Measurements from ENCODE around the gene WNT9A.

The WNT9A gene

GRCh38 chr1:227954163-227954850 is 6.6 kb upstream of the WNT9A start:
- no peak for DNase-seq

GRCh38 chr1:227953022-227953412 is 5.3 kb upstream of the WNT9A start:
- DNase-seq = no peak

- DNase-seq = no peak
These were observed 4.8 kb upstream of the WNT9A start for GRCh38 chr1:227952374-227953021.

DNA sequence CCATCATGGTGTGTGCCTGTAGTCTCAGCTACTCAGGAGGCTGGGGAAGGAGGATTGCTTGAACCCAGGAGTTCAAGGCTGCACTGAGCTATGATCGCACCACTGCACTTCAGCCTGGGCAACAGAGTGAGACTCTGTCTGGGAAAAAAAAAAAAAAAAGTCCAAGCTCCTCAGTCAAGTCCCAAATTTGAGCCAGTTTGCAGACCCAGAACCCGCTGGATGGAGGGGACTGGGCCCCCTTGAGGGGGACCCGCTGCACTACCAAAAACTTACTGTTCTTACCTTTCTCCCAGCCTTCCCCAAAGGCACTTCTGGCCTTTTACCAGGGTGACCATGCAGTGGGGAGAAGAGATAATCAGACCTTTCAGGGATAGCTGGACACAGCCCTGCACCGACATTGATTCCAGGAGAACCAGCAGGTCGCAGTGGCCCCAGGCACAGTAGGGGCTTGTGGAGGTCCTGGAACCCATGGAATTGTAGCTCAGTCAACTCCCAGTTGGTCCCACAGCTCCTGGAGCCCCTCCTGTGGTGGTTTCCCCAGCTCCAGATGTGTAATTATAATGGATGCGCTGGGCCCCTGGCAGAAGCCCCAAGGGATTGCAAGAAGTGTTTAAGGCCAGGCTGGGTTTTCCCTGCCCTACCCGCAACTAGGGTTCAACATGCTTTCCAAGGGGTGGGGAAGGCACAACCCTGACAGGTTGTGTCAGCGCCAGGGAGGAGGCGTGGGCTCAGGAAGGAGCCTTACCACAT is 4.1 kb upstream of the WNT9A start:
- no peak for DNase-seq

DNA sequence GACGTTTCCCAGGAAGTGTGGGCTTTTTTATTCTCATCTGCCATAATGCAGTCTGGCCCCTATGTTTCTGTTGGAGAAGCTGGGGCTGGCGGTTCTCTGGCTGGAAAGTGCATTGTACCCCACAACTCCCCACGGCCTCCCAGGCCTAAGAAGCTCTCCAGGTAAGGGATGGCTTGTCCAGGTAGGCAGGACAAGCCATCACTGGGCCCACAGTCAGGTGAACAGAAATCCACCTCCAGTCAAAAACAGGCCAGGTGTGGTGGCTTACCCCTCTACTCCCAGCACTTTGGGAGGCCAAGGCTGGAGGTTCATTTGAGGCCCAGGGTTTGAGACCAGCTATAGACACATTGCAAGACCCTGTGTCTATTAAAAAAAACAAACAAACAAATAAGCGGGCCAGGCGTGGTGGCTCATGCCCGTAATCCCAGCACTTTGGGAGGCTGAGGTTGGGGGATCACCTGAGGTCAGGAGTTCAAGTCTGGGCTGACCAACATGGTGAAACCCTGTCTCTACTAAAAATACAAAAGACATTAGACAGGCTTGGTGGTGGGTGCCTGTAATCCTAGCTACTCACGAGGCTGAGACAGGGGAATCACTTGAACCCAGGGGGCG is 3.1 kb upstream of the WNT9A start:
- no peak for DNase-seq

DNA sequence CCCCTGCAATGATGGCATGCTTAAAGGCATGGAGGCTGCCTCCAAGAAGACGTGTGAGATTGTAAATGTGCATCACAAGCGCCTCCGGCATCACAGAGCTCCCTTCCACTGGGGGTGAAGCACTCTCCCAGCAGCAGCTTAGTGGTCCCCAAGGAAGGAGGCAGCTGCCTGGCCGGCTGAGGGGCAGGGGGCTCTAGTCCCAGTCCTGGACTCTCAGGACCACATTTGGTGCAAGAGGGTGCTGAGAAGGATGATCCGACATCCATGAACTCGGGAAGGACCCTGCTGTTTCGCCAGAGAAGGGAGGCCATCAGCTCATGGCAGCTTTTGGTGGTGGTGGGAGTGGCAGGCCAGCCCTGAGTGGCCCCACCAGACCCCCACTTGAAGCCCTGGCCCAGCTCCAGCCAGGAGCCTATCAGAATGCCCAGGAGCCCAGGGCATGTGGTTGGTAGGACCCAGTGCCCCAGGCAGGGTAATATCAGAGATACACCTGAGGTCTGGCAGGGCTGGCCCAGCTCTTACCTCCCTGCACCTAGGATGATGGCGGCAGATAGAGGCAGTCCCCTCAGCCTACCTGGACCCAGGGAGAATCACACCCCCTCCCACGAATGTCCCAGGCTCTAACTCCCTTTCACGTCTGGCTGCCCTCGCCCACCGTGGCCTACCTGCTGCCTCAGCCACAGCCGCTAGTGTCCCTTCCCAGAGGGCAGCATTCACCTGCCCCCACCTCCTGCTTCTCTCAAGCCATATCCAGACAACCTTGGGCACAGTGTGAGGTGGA is 2.4 kb upstream of the WNT9A start:
- DNase-seq = no peak

DNA sequence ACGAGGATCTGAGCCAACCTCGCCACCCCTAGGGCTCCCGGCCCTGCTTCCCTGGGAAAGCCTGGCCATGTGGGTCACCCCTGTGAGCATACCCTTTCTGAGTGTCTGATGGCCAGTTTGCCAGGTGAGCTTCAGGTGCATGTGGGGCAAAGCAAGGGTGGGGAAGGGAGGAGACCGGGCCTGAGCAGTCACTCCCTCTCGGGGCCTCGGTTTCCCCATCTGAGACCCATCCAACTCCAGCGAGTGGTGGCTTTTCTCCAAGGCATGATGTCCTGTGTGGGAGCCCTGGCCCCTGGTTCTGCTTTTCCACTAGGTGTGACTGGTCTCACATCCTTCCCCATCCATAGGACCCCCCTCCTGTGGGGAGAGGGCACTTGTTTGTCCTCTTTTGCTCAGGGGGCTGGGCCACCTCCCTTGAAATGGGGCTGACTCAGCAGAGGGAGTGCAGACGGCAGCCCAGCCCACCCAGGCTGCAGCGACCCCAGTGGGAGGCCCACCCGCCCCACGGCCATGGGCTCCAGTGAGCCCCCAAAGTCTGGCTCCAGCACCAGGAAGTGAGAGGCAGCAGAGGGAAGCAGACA is 1.7 kb upstream of the WNT9A start:
- DNase-seq = no peak

- DNase-seq = peak; percentile 11
These were observed 945 bp upstream of the WNT9A start for GRCh38 chr1:227948493-227949260.

DNA sequence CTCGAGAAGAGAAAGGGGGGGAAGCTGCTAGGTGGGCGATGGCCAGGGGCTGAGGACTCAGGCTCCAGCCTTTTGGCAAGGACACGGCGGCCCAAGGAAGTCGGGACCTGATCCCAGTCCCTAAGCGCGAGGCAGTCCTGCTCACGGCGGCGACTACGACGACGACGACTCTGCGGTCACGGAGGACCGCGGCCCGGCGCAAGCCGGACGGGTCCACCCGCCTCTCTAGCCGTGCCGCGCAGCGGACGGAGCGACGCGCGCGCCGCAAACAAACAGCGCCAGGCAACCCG is 401 bp downstream of the WNT9A start:
- DNase-seq = no peak

- DNase-seq = peak; percentile 77
These were observed 927 bp downstream of the WNT9A start for GRCh38 chr1:227946624-227947385.

DNA sequence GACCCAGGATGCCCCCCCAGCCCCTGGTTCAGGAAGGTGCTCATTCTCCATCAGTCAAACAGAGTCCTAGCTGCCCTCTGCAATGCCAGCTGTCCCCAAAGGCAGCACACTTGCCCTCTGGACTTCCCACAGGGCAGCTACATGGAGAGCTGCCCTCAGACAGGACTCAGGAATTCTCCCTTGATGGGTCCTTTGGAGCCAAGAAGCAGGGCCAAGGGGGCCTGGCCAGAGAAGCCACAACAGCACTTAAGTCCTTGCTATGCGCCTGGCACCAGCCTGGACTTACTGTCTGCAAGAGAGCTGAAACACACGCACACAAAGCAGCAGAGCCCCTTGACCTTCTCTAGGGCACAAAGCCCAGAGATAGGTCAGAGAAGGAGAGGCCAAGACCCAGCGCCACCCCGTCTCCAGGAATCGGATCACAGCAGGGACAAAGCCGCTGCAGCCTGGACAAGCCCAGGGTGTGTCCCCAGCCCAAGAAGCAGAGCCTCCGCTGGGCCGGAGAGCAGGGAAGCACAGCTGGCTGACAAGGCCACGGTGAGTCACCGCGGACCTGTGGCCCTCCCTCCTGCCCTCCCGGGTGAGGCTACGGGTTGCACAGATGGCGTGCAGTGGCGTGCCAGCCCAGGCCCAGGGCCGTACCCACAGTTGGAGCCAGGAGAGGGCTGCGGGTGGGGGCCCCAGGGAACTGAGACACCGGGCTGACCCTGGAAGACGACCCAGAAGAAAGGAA is 1.7 kb downstream of the WNT9A start:
- peak; percentile 77 for DNase-seq

- peak; percentile 64 for DNase-seq
These were observed 2.5 kb downstream of the WNT9A start for GRCh38 chr1:227944931-227945890.

DNA sequence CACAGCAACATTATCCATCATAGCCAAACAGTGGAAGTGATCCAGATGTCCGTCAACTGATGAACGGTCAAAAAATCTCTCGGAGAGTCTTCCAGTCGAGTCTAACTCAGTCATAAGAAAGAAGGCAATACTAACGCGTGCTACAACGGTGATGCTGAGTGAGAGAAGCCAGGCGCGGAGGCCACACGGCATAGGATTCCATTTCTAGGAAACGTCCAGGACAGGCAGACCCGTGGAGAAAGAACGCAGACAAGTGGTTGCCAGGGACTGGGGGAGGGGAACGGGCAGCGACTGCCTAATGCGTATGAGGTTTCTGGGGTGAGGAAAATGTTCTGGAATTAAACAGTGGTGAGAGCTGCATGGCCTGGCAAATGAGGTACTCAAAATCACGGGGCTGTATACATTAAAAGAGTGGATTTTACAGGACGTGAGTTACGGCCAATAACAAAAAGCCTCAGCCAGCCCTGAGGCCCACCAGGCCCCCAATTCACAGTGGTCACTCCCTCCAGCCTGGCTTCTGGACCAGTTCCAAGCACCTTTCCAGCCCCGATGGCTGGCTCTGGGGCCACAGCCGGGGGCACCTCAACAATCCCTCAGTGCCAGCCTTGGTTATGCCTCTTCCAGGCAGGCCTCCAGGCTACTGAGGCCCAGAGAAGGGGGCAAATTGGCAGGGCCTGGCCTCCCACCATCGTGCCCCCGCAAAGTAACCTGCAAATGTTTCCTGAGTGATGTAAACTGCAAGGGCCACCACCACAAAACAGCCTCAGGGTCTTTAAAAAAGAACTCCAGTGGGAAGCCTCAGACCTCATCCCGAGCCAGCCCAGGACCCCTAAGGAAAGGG is 3.4 kb downstream of the WNT9A start:
- no peak for DNase-seq

- DNase-seq = no peak
These were observed 4.2 kb downstream of the WNT9A start for GRCh38 chr1:227943381-227944089.

- DNase-seq = no peak
These were observed 4.9 kb downstream of the WNT9A start for GRCh38 chr1:227942716-227943261.

DNA sequence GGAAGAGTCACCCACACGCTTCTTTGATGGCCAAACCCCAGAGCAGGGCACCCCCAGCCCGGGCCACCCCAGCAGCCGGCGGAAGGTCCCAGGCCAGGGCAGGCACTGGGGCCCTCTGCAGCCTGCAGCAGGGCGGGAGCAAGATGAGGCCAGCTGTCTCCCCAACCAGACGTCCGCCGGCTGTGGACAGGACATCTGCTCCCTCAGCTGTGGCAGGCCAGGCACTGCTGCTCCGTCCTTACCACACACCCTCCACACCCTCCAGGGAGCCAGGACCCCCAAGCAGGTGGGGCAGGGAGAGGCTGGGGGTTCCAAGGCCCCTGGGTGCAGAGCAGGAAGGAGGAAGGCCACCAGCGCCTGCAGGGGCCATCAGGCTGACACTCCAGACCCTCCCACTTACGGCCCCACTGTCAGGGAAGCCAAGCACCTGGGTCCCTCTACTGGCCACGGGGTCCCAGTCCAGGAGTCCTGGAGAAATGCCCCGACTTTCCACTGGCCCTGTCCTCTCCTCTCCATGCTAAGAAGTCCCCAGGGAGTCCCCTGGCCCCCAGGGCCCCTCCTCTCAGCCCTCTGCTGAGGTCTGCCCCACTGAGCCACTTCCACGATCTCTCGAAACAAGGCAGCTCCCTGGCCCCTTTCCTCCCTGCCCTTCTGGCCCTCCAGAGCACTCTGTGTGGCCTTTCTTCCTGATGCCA is 5.6 kb downstream of the WNT9A start:
- no peak for DNase-seq

All from NCI-H510A treated with DMSO at 0.1 percent for 48 hours (cell line).